Gastrocnemius medialis (tissue), 4 donors: ENCODE data around the gene PAPPA2. TPM values are rescaled to one million over a fixed set of nuclear protein-coding genes. Genes with fewer than 3 reads are reported as not detected.

Experiments
- ATAC-seq, 2 donors: fragments of 150-250 bp; one replicate each; pipeline ENCODE4 v1.9.1; 2016
- DNase-seq, 2 donors: peaks; one replicate each; pipeline ENCODE4 v3.0.0-alpha.2; 2019
- H3K27ac ChIP-seq, 4 donors: fragments of 200-600 bp; sonication (generic); 1 replicate in 1 of 4; 2 replicates in 3 of 4; pipeline ENCODE4 v1.5.1; 2016 to 2018; ENCODE audit warnings: mild to moderate bottlenecking in 2 of 4, moderate library complexity in 1 of 4
- H3K27me3 ChIP-seq, 3 donors: fragments of 200-600 bp; sonication (generic) in 2 of 3; 1 replicate in 1 of 3; 2 replicates in 2 of 3; pipeline versions ENCODE4 v1.5.1 to v1.6.0; 2016 to 2019; ENCODE audit warnings: mild to moderate bottlenecking in 1 of 3, moderate library complexity in 1 of 3
- H3K36me3 ChIP-seq, 2 donors: fragments of 200-600 bp; sonication (generic) in 1 of 2; one replicate each; pipeline ENCODE4 v1.5.1; 2017 to 2018
- H3K4me1 ChIP-seq, 2 donors: fragments of 200-600 bp; sonication (generic) in 1 of 2; one replicate each; pipeline ENCODE4 v1.5.1; 2016 to 2017; ENCODE audit warnings: mild to moderate bottlenecking in 2 of 2
- H3K4me3 ChIP-seq, 4 donors: fragments of 200-600 bp; sonication (generic) in 3 of 4; 1 replicate in 1 of 4; 2 replicates in 3 of 4; pipeline ENCODE4 v1.5.1; 2016 to 2019; ENCODE audit warnings: mild to moderate bottlenecking in 2 of 4
- H3K9me3 ChIP-seq, 3 donors: fragments of 200-600 bp; sonication (generic) in 2 of 3; 1 replicate in 1 of 3; 2 replicates in 2 of 3; pipeline ENCODE4 v1.5.1; 2016 to 2019
- CTCF ChIP-seq, 5 experiments: fragments of 450-650 bp in 3 of 5; fragments of 200-600 bp in 2 of 5; sonication (generic) in 2 of 5; IDR thresholded peaks in 4 of 5; conservative IDR thresholded peaks in 1 of 5; 1 replicate in 4 of 5; 2 replicates in 1 of 5; pipeline ENCODE4 v1.5.1; 2016 to 2019; ENCODE audit warnings: antibody characterized with exemption in 5 of 5, mild to moderate bottlenecking in 3 of 5, moderate library complexity in 3 of 5
- POLR2A ChIP-seq, 2 donors: fragments of 450-650 bp; IDR thresholded peaks; one replicate each; pipeline ENCODE4 v1.6.1; 2017; ENCODE audit warnings: antibody characterized with exemption in 2 of 2, mild to moderate bottlenecking in 2 of 2, moderate library complexity in 2 of 2
- in situ Hi-C, 4 donors: fragments of 200-750 bp; cut with MboI; loops; one replicate each; pipeline versions ENCODE4 v1.15.0 to v1.8.0; 2017; ENCODE audit warnings: low sequenced_read_pairs in 4 of 4
- intact Hi-C: fragments of 100-400 bp; cut with DNase I; formaldehyde crosslinking; loops from one replicate; pipeline ENCODE4 v1.15.1; 2023; ENCODE audit warnings: low total_unique reads
- total RNA-seq, 4 donors: library from RNA; depleted of rRNA; stranded (reverse); fragments of >200 nt; gene quantifications; one replicate each; pipeline versions ENCODE4 v1.1.0 to v1.2.3, GENCODE V29; 2016

Gene PAPPA2
- total RNA-seq, 4 donors from 2014 or later: 0.11 TPM; not detected in 3

GRCh38 chr1:176575991-176576390, 113.0 kb downstream of the PAPPA2 start:
- Histone ChIP-seq H3K4me1 (no peaks in the 10 kb centered on the region), H3K9me3 (no peaks in the 10 kb centered on the region), H3K36me3 (no peaks in the 10 kb centered on the region), H3K4me3 (no peak overlapping the region), H3K27ac (no peak overlapping the region), H3K27me3 (no peaks in the 10 kb centered on the region)
- no peak for TF ChIP-seq POLR2A (IDR thresholded peaks at IDR 0.05)
- TF ChIP-seq CTCF (IDR thresholded peaks at IDR 0.05 in 4 of 5, conservative IDR thresholded peaks at IDR 0.05 in 1 of 5): no peak
- in situ Hi-C loops (no loop called here), intact Hi-C loops (no loop called here)
- ATAC-seq (no peak), DNase-seq (no peak)

- Histone ChIP-seq H3K27ac (no peak overlapping the region), H3K27me3 (no peaks in the 10 kb centered on the region), H3K4me3 (no peak overlapping the region), H3K9me3 (no peaks in the 10 kb centered on the region), H3K4me1 (no peaks in the 10 kb centered on the region), H3K36me3 (no peaks in the 10 kb centered on the region)
- in situ Hi-C loops: no loop called here
- intact Hi-C loops: no loop called here
- DNase-seq (no peak), ATAC-seq (no peak)
- TF ChIP-seq POLR2A (IDR thresholded peaks at IDR 0.05) (no peak), CTCF (IDR thresholded peaks at IDR 0.05 in 4 of 5, conservative IDR thresholded peaks at IDR 0.05 in 1 of 5) (no peak)
Measured at GRCh38 chr1:176576670-176577069, 113.7 kb downstream of the PAPPA2 start.

GRCh38 chr1:176577646-176578197, 114.7 kb downstream of the PAPPA2 start:
- in situ Hi-C loops (no loop called here), intact Hi-C loops (no loop called here)
- Histone ChIP-seq H3K4me3 (no peak overlapping the region), H3K27ac (no peak overlapping the region), H3K36me3 (no peaks in the 10 kb centered on the region), H3K4me1 (no peaks in the 10 kb centered on the region), H3K9me3 (no peaks in the 10 kb centered on the region), H3K27me3 (no peaks in the 10 kb centered on the region)
- no peak for DNase-seq
- TF ChIP-seq CTCF (IDR thresholded peaks at IDR 0.05 in 4 of 5, conservative IDR thresholded peaks at IDR 0.05 in 1 of 5) (no peak), POLR2A (IDR thresholded peaks at IDR 0.05) (no peak)
- no peak for ATAC-seq

- no peaks in the 10 kb centered on the region for H3K36me3 ChIP-seq
- DNase-seq (no peak), ATAC-seq (no peak)
- in situ Hi-C loops: no loop called here
- no peak for TF ChIP-seq POLR2A (IDR thresholded peaks at IDR 0.05)
- no peak for TF ChIP-seq CTCF (IDR thresholded peaks at IDR 0.05 in 4 of 5, conservative IDR thresholded peaks at IDR 0.05 in 1 of 5)
- no peak overlapping the region for H3K4me3 ChIP-seq
- H3K9me3 ChIP-seq: no peaks in the 10 kb centered on the region
- intact Hi-C loops: no loop called here
- H3K27me3 ChIP-seq: no peaks in the 10 kb centered on the region
- H3K4me1 ChIP-seq: no peaks in the 10 kb centered on the region
- no peak overlapping the region for H3K27ac ChIP-seq
Measured at GRCh38 chr1:176579087-176579486, 116.1 kb downstream of the PAPPA2 start.

GRCh38 chr1:176595217-176595616, 132.2 kb downstream of the PAPPA2 start:
- Histone ChIP-seq H3K36me3 (no peaks in the 10 kb centered on the region), H3K27me3 (no peaks in the 10 kb centered on the region), H3K4me1 (no peaks in the 10 kb centered on the region), H3K27ac (no peak overlapping the region), H3K4me3 (no peak overlapping the region), H3K9me3 (no peaks in the 10 kb centered on the region)
- no peak for DNase-seq
- in situ Hi-C loops: no loop called here
- no peak for ATAC-seq
- intact Hi-C loops: no loop called here
- TF ChIP-seq POLR2A (IDR thresholded peaks at IDR 0.05) (no peak), CTCF (IDR thresholded peaks at IDR 0.05 in 4 of 5, conservative IDR thresholded peaks at IDR 0.05 in 1 of 5) (no peak)
